HEK293T (cell line): Measurements from ENCODE around the gene RNF6.

Experiments
- FOXA1 ChIP-seq: fragments of 450-650 bp; IDR thresholded peaks from 2 replicates; pipeline ENCODE4 v1.6.1; 2016; ENCODE audit warnings: mild to moderate bottlenecking
- FOXK2 ChIP-seq: fragments of 450-650 bp; IDR thresholded peaks from 2 replicates; pipeline ENCODE4 v1.6.1; 2016; ENCODE audit warnings: mild to moderate bottlenecking

GRCh38 chr13:26216042-26216441 is 6.1 kb downstream of the RNF6 start:
- no peak for TF ChIP-seq FOXK2
- TF ChIP-seq FOXA1 = no peak
